Calu3 (cell line): ENCODE measurements around the gene LSAMP. TPM values are rescaled to one million over a fixed set of nuclear protein-coding genes. Genes with fewer than 3 reads are reported as not detected.

Experiments used
- BruUV-seq: library from RNA; stranded (reverse); fragments of 400-500 nt; replicated peaks from 2 replicates; lab custom pipeline; 2021; lab: Mats Ljungman, UMichigan
- CTCF ChIA-PET: fragments of 300-600 bp; sonication (Branson Sonifier 250); formaldehyde crosslinking; loops from one replicate; lab custom pipeline; 2022; ENCODE audit warnings: antibody characterized with exemption; lab: Charles Lee
- DNase-seq: peaks from one replicate; pipeline ENCODE4 v3.0.0; 2022
- H3K27ac Mint-ChIP-seq: one replicate; pipeline ENCODE4 v1.8.0; 2022; ENCODE audit warnings: mixed read lengths; ENCODE audit not compliant: unreplicated experiment
- H3K27me3 Mint-ChIP-seq: one replicate; pipeline ENCODE4 v1.8.0; 2022; ENCODE audit warnings: mixed read lengths; ENCODE audit not compliant: unreplicated experiment
- H3K36me3 Mint-ChIP-seq: one replicate; pipeline ENCODE4 v1.8.0; 2022; ENCODE audit warnings: mild to moderate bottlenecking, moderate library complexity, mixed read lengths; ENCODE audit not compliant: insufficient read depth, unreplicated experiment
- H3K4me1 Mint-ChIP-seq: one replicate; pipeline ENCODE4 v1.8.0; 2022; ENCODE audit warnings: mild to moderate bottlenecking, low read depth, mixed read lengths; ENCODE audit not compliant: unreplicated experiment
- H3K4me3 Mint-ChIP-seq: one replicate; pipeline ENCODE4 v1.8.0; 2022; ENCODE audit warnings: mild to moderate bottlenecking, low read depth, moderate library complexity, mixed read lengths; ENCODE audit not compliant: unreplicated experiment
- H3K9me3 Mint-ChIP-seq: one replicate; pipeline ENCODE4 v1.8.0; 2022; ENCODE audit warnings: low read depth, mixed read lengths; ENCODE audit not compliant: unreplicated experiment
- intact Hi-C: fragments of 100-400 bp; cut with micrococcal nuclease; formaldehyde crosslinking; loops from one replicate; pipeline ENCODE4 v1.10.0; 2022; ENCODE audit not compliant: unreplicated experiment
- total RNA-seq: library from RNA; stranded (reverse); gene quantifications from 2 replicates; pipeline ENCODE4 v1.2.3, GENCODE V29; 2022
- TF ChIP-seq, protein P1 (sequence below): fragments of 200-600 bp; IDR thresholded peaks from one replicate; pipeline ENCODE4 v1.8.0; 2022; ENCODE audit warnings: antibody characterized with exemption; ENCODE audit not compliant: unreplicated experiment

Gene LSAMP
- total RNA-seq, 1 experiment from 2014 or later, result 0.90 TPM

DNA sequence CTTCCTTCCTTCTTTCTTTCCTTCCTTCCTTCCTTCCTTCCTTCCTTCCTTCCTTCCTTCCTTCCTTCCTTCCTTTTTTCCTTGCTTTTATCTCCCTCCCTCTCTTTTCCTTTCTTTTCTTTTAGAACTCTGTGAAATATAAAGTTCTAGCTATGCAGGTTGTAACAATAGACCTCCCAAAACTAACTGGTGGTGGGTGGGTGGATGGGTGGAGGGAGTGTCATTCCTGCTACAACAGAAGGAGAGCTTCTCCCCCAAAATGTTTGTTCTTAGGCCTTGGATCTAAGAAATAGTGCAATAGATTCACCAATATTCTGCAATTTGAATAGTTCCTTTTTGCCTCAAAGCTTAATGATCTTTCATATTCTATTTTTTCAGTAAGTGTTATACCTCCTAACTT, 606.0 kb downstream of the LSAMP start:
- CTCF ChIA-PET, result interaction anchor here (0.6 to 0.8 kb wide), 3 partner anchors 101 to 1977 kb away, joined by 3 to 4 read pairs (median 4); no protein-coding TSS in a partner anchor
- BruUV-seq, result no TSS peak
- H3K36me3 Mint-ChIP-seq, result peaks cover 9% of the 10 kb centered on the region
- peaks cover 2% of the 10 kb centered on the region for H3K4me1 Mint-ChIP-seq
- intact Hi-C loops, result no loop called here
- no peaks in the 10 kb centered on the region for H3K9me3 Mint-ChIP-seq
- TF ChIP-seq, protein P1, sequence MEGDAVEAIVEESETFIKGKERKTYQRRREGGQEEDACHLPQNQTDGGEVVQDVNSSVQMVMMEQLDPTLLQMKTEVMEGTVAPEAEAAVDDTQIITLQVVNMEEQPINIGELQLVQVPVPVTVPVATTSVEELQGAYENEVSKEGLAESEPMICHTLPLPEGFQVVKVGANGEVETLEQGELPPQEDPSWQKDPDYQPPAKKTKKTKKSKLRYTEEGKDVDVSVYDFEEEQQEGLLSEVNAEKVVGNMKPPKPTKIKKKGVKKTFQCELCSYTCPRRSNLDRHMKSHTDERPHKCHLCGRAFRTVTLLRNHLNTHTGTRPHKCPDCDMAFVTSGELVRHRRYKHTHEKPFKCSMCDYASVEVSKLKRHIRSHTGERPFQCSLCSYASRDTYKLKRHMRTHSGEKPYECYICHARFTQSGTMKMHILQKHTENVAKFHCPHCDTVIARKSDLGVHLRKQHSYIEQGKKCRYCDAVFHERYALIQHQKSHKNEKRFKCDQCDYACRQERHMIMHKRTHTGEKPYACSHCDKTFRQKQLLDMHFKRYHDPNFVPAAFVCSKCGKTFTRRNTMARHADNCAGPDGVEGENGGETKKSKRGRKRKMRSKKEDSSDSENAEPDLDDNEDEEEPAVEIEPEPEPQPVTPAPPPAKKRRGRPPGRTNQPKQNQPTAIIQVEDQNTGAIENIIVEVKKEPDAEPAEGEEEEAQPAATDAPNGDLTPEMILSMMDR, result no peak
- no peak overlapping the region for H3K27ac Mint-ChIP-seq
- no peak overlapping the region for H3K4me3 Mint-ChIP-seq
- no peaks in the 10 kb centered on the region for H3K27me3 Mint-ChIP-seq
- no peak for DNase-seq

DNA sequence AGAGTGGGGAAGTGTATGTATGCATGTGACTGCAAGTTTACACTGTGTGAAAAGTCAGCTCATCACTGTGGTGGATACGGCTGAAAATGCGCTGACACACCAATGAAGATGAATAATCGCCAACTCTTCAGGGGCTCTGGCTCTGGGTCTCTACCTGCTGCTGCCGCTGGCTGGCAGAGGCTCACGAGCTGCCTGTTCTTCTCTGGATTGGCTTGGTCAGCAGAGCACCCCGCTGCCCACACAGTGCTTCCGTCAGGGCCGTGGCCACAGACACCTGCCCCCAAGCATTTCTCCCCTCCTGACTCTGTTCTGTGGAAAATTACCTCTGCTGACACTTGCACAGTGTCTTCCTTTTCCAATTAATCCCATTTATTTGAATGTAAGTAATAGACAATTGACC, 606.5 kb downstream of the LSAMP start:
- intact Hi-C loops, result no loop called here
- CTCF ChIA-PET, result interaction anchor here (0.6 kb wide), 1 partner anchor 102 kb away, joined by 4 read pairs; no protein-coding TSS in a partner anchor
- no peak overlapping the region for H3K27ac Mint-ChIP-seq
- no peaks in the 10 kb centered on the region for H3K9me3 Mint-ChIP-seq
- H3K27me3 Mint-ChIP-seq, result no peaks in the 10 kb centered on the region
- no peak for DNase-seq
- H3K4me1 Mint-ChIP-seq, result peaks cover 6% of the 10 kb centered on the region
- H3K36me3 Mint-ChIP-seq, result peaks cover 9% of the 10 kb centered on the region
- TF ChIP-seq, protein P1, result no peak
- BruUV-seq, result no TSS peak
- no peak overlapping the region for H3K4me3 Mint-ChIP-seq

DNA sequence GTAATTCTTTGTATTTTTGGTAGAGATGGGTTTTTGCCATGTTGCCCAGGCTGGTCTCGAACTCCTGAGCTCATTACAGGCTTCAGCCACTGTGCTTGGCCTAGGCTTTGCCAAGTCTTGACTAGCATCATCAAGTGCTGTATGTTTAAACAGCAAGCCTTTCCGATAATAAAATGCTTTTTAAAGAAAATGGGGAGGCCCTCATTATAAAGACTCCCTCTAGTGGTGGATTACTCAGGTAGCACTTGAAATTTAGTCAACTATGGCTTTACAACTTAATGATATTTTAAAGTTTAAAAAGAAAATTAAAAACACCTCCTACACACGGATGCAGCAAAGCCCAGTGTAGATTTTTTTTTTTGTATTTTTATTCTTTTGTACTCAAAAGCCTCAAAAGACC, 608.3 kb downstream of the LSAMP start:
- Mint-ChIP-seq H3K4me1 (peaks cover 6% of the 10 kb centered on the region), H3K27me3 (no peaks in the 10 kb centered on the region), H3K9me3 (no peaks in the 10 kb centered on the region), H3K4me3 (no peak overlapping the region), H3K36me3 (peaks cover 5% of the 10 kb centered on the region), H3K27ac (no peak overlapping the region)
- no peak for DNase-seq
- BruUV-seq, result no TSS peak
- intact Hi-C loops, result no loop called here
- TF ChIP-seq, protein P1, result no peak
- CTCF ChIA-PET, result no interaction called here

DNA sequence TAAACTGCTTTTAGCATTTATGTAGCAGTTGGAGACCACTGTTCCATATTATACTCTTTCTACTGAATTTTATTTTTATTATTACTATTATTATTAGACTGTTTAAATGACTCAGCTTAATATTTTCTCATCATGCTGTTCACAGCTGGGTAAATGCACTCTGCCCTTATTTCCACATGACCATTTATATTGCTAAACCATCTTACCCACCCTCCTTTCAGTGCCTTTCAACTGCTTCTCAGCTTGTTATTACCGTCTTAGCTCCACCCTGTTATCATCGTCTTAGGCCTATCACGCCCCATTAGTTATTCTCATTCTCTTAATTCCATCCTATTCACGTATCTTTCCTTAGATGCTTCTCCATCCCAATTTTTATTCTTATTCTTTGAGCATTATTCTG, 609.3 kb downstream of the LSAMP start:
- intact Hi-C loops, result no loop called here
- peaks cover 6% of the 10 kb centered on the region for H3K4me1 Mint-ChIP-seq
- TF ChIP-seq, protein P1, result no peak
- H3K36me3 Mint-ChIP-seq, result peaks cover 5% of the 10 kb centered on the region
- no TSS peak for BruUV-seq
- no peaks in the 10 kb centered on the region for H3K27me3 Mint-ChIP-seq
- no peak overlapping the region for H3K4me3 Mint-ChIP-seq
- H3K9me3 Mint-ChIP-seq, result no peaks in the 10 kb centered on the region
- CTCF ChIA-PET, result interaction anchor here (0.8 kb wide), 1 partner anchor 16 kb away, joined by 3 read pairs; no protein-coding TSS in a partner anchor
- H3K27ac Mint-ChIP-seq, result no peak overlapping the region
- no peak for DNase-seq
